ENCODE results near the gene NDUFS2.

The NDUFS2 gene

GRCh38 chr1:161260376-161261260 is 58.5 kb downstream of the NDUFS2 start:
- in situ Hi-C loops (cut with HindIII; ENCODE audit: low sequenced_read_pairs), result no loop called here
- no peak overlapping the region for H3K4me3 ChIP-seq (ENCODE audit: low read depth, low read length)
- TF ChIP-seq CTCF (IDR thresholded peaks at IDR 0.05; ENCODE audit: low read depth, low read length, missing control alignments), result no peak
- DNase-seq (ENCODE audit: low read depth), result no peak

- in situ Hi-C loops (cut with HindIII; ENCODE audit: low sequenced_read_pairs), result no loop called here
- no peak for TF ChIP-seq CTCF (IDR thresholded peaks at IDR 0.05; ENCODE audit: low read depth, low read length, missing control alignments)
- DNase-seq (ENCODE audit: low read depth), result no peak
- no peak overlapping the region for H3K4me3 ChIP-seq (ENCODE audit: low read depth, low read length)
Measured at GRCh38 chr1:161261261-161262235, 59.4 kb downstream of the NDUFS2 start.

All from astrocyte of the cerebellum (primary cell).